Panc1 (cell line): ENCODE results near the gene TRAF5.

Source experiments
- POLR2AphosphoS5 ChIP-seq: IDR thresholded peaks from 2 replicates; pipeline ENCODE4 v1.6.1; 2012; ENCODE audit warnings: mild to moderate bottlenecking, low read depth, low read length, moderate library complexity
- REST ChIP-seq, 2 experiments: IDR thresholded peaks; 2 replicates each; pipeline ENCODE4 v1.6.1; 2011 to 2012; ENCODE audit warnings: low read depth in 2 of 2, control low read depth in 1 of 2, low read length in 1 of 2, mild to moderate bottlenecking in 1 of 2, moderate library complexity in 1 of 2; ENCODE audit not compliant: insufficient read depth in 1 of 2
- TF ChIP-seq, protein P1 (sequence below): fragments of 450-650 bp; IDR thresholded peaks from 2 replicates; pipeline ENCODE4 v1.5.1; 2017; ENCODE audit warnings: mild to moderate bottlenecking

- TF ChIP-seq, protein P1, sequence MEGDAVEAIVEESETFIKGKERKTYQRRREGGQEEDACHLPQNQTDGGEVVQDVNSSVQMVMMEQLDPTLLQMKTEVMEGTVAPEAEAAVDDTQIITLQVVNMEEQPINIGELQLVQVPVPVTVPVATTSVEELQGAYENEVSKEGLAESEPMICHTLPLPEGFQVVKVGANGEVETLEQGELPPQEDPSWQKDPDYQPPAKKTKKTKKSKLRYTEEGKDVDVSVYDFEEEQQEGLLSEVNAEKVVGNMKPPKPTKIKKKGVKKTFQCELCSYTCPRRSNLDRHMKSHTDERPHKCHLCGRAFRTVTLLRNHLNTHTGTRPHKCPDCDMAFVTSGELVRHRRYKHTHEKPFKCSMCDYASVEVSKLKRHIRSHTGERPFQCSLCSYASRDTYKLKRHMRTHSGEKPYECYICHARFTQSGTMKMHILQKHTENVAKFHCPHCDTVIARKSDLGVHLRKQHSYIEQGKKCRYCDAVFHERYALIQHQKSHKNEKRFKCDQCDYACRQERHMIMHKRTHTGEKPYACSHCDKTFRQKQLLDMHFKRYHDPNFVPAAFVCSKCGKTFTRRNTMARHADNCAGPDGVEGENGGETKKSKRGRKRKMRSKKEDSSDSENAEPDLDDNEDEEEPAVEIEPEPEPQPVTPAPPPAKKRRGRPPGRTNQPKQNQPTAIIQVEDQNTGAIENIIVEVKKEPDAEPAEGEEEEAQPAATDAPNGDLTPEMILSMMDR, result no peak
- no peak for TF ChIP-seq POLR2AphosphoS5
- no peak for TF ChIP-seq REST (IDR thresholded peaks at IDR 0.05; ENCODE audit: insufficient read depth in 1 of 2, low read depth in 2 of 2, low read length in 1 of 2)
These were observed 5.5 kb downstream of the TRAF5 start for GRCh38 chr1:211332036-211332616.
